Rectal smooth muscle tissue (tissue), 1 donor: ENCODE measurements around the gene TNFRSF25.
A peak's percentile ranks its signal among the peaks of the same experiment; 100 is the strongest.
"Not testable (repeated sequence)": the region's sequence is repeated elsewhere in the genome, so short reads cannot be mapped to it uniquely, and the experiment has no call there.

Experiments used
- H3K27ac ChIP-seq: one replicate; pipeline ENCODE4 v1.7.0; 2013; ENCODE audit warnings: low read depth, low read length, inconsistent platforms
- H3K27me3 ChIP-seq: one replicate; pipeline ENCODE4 v1.7.0; 2013; ENCODE audit warnings: low read length; ENCODE audit not compliant: control insufficient read depth, insufficient read depth
- H3K36me3 ChIP-seq: one replicate; pipeline ENCODE4 v1.7.0; 2013; ENCODE audit warnings: low read length; ENCODE audit not compliant: control insufficient read depth, insufficient read depth
- H3K4me1 ChIP-seq: one replicate; pipeline ENCODE4 v1.7.0; 2013; ENCODE audit warnings: low read length; ENCODE audit not compliant: control insufficient read depth, insufficient read depth
- H3K4me3 ChIP-seq: one replicate; pipeline ENCODE4 v1.7.0; 2013; ENCODE audit warnings: low read length
- H3K9ac ChIP-seq: one replicate; pipeline ENCODE4 v1.7.0; 2013; ENCODE audit warnings: low read length

TNFRSF25 gene

DNA sequence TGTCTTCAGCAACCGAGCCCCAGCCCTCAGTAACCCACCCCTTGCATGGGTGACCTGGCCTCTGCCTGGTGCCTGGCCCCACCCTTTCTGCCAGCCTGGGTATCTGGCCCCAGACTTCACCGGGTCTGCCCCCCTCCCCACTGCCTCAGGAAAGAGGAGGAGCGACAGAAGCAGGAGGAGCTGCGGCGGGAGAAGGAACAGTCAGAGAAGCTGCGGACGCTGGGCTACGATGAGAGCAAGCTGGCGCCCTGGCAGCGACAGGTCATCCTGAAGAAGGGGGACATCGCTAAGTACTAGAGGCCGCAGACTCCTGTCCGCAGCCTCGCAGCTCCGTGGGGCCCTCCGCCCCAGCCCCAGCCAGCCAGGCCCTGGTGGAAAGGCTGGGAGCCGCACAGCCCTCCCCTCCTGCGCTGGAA is 6.1 kb downstream of the TNFRSF25 start:
- Histone ChIP-seq H3K27me3 (peaks cover 3% of the 10 kb centered on the region), H3K27ac (no peak overlapping the region), H3K4me1 (no peaks in the 10 kb centered on the region), H3K4me3 (no peak overlapping the region), H3K9ac (no peak overlapping the region), H3K36me3 (no peaks in the 10 kb centered on the region)

DNA sequence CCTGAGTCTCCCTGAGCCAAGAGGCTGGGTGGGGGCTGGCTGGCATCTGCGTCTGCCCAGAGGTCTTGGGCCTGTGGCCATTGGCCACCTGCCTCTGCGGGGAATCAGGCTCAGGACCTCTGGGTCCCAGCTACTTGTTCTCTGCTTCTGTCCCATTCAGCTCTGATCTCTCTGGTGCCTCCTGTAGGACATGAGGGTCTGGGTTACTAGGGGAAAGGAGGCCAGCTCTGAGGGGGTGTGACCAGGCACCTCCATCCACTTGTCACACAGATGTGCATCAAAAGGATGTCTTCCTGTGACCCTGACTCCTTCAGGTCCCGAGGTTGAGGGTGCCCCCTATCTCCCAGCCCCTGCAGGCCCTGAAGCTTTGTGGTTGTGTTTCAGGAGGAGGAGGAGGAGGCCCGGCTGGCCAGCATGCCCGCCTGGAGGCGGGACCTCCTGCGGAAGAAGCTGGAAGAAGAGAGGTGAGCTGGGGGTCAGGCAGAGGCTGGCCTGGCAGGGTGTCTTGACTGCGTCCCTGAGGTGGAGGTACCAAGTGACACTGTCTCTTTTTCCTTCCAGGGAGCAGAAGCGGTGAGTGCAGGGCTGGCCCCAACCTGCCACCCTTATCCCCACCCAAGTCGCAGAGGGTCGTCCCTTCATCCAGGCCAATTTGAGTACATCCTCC is 9.0 kb downstream of the TNFRSF25 start:
- no peaks in the 10 kb centered on the region for H3K4me1 ChIP-seq
- no peak overlapping the region for H3K27ac ChIP-seq
- no peak overlapping the region for H3K9ac ChIP-seq
- H3K27me3 ChIP-seq: peaks cover 6% of the 10 kb centered on the region
- H3K36me3 ChIP-seq: no peaks in the 10 kb centered on the region
- no peak overlapping the region for H3K4me3 ChIP-seq

DNA sequence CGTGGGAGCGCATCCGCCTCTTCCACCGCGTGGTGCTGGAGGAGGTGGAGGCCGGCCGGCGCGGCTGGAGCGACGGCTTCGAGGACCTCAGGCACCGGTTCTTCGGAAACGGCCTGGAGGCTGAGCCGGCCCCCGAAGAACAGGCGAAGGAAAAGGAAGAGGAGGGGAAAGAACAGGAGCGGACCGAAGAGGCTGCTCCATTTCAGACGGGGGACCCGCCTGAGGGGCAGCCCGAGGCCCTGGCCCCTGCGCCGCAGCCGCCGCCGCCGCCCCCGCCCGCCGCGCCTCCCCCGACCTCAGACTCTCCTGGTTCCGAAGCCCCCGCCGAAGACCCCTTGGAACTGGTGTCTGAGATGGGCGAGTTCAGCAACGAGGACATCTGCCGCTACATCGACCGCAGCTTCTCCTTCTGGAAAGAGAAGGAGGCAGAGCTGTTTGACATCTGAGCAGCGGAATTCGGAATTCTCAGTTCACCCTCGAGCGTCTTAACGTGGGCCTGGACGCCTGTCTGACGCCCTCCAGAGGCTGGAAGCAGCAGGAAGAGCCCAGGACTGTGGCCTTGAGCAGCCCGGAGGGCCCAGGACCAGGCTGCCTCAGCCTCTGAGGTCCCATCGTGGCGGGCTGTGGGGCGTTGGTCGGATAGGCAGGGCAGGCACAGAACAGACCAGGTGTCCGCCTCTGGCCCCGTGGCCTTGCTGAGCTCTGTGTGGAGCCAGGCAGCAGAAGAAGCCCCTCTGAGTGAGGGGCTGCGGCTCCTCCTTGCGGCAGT is 10.0 kb downstream of the TNFRSF25 start:
- H3K4me1 ChIP-seq, H3K27ac ChIP-seq, H3K27me3 ChIP-seq, H3K36me3 ChIP-seq, H3K9ac ChIP-seq, H3K4me3 ChIP-seq: not testable (repeated sequence)

DNA sequence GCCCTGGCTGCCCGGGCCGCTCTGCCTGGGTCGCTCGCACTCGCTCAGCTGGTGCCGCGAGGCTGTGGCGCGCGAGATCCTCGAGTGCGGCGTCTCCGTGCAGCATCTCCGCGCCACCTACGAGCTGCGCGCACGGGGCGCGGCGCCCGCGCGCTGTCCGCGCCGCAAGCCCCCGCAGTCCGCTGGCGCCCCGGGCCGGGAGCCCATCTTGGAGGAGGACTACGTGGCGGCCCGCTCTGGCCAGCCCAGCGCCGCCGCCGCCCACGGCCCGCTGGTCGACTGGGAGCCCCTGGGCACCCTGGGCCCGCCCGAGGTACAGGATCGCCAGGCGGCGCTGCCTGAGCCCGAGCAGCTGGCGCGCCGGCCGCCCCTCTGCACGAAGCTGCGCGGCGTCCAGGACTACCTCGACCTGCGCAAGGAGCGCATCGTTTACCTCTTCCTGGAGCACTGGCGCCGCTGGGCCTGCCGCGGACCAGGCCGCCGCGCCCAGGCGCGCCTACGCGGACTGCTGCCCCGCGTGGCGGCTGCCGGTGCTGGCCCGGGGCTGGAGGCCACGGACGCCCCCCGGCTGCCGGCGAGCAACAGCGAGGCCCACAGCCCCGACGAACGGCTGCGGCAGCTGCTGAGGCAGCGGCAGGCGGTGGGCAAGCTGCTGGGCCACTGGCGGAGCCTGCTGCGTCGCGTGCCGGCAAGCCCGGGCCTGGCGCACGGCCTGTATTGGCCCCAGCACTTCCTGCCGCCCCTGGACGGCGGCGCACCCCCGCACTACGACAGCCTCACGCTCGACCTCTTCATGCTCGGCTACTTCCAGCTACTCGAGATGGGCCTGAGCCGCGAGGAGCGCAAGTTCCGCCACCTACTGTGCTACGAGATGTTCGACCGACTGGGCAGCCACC is 10.9 kb downstream of the TNFRSF25 start:
- Histone ChIP-seq H3K4me3 (no peak overlapping the region), H3K27me3 (peaks cover 10% of the 10 kb centered on the region), H3K4me1 (no peaks in the 10 kb centered on the region), H3K36me3 (no peaks in the 10 kb centered on the region), H3K27ac (no peak overlapping the region), H3K9ac (no peak overlapping the region)

DNA sequence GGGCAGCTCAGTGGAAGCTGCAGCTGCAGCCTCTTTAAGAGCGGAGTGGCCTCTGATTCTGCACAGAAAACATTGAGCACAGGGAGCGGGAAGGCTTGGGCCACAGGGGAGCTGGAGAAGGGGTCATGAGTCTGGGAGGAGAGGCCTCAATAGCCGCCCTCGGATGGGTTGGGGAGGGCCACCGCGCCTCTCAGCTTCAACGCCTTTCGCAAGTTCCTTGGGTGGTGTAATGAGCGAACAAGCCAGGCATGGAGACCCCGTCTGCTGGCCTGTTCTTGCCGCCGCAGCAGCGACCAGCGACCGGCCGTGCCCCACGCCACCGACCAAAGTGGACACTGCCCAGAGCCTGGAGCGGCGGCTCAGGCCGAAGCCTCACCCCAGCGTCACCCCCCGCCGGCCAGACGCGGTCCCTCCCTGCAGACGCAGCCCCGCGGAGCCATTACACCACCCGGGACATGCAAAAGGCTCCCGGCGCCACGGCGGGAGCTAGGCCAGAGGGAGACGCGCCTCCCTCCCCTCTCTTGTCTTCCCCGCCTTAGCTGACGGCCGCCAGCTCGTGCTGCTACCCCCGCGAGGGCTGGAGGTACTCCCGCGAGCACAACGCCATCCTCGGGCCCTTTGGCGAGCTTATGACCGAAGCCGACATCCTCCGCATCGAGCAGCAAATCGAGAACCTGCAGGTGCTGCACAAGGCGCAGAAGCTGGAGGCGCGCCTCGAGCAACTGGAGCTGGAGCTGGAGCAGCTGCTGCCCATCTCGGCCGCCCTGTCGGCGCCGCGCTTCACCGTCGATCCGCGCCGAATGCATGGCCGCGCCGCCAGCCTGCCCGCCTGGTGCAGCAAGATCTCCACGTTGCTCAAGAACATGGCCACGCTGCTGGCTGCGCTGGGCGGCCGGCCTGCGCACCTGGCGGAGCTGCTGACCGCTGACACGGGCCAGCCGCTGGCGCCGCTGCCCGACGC is 11.8 kb downstream of the TNFRSF25 start:
- peaks cover 15% of the 10 kb centered on the region for H3K27me3 ChIP-seq
- not testable (repeated sequence) for H3K4me3 ChIP-seq, H3K27ac ChIP-seq, H3K4me1 ChIP-seq, H3K36me3 ChIP-seq, H3K9ac ChIP-seq

DNA sequence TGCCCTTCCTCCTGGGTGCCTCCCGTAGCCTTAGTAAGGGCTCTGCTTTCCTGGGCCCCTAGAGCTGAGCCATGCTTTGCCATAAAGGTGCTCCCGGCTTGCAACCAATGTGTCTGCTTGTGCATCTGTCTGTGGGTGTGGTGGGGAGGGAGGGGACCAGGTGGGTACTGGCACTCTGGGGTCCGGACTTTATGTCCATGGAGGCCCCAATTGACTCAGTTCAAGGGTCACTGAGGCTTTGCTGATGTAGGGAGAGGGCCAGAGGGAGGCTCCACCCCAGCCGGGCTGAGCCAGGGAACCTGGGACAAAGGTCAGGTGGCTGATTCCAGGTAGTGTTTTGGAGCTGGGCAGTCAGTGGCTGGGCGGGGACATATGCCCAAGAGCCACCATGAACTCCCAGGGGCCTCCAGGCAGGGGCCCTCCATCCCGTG is 15.0 kb downstream of the TNFRSF25 start:
- H3K27ac ChIP-seq: no peak overlapping the region
- H3K27me3 ChIP-seq: peaks cover 20% of the 10 kb centered on the region
- peak overlapping the region; percentile 15 for H3K4me3 ChIP-seq
- no peaks in the 10 kb centered on the region for H3K4me1 ChIP-seq
- no peak overlapping the region for H3K9ac ChIP-seq
- no peaks in the 10 kb centered on the region for H3K36me3 ChIP-seq

DNA sequence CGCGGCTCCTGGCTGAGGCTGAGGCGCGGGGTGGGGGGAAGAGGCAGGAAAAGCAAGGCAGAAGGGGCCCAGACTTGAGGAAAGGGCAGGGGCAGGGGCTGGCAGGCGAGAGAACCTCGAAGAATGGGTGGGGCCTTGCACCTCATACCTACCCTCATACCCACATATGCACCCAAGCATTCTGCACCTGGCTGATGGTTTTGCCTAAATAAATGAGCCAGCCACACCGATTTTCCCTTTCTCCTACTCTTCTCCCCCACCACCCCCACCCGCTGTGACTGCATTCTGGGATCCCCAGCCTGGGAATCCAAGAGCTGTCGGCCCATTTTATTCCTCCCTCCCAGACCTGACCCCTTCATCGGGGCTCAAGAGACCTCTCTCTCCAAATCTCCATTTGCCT is 15.5 kb downstream of the TNFRSF25 start:
- H3K27me3 ChIP-seq: peaks cover 20% of the 10 kb centered on the region
- H3K4me3 ChIP-seq: peak overlapping the region; percentile 15
- H3K36me3 ChIP-seq, H3K4me1 ChIP-seq, H3K27ac ChIP-seq, H3K9ac ChIP-seq: not testable (repeated sequence)

DNA sequence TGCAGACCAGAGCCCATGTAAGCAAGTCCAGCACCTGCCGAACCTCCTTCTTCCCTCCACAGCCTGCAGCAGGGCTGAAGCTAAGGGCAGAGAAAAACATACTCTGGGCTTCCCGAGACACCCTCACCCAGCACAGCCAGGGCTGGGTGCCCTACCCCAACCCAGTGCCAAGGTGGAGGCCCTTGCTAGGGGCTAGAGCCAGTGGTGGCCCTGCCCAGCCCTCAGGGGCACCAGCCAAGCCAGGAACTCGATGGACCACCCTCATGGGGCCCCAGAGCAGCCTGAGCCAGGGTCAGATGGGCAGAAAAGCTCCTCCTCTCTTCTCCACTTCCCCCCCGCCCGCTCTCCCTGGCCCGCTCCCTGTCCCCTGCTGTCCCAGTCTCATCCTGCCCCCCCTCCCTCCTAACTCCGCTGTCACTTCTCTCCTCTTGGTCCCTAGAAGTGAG is 15.9 kb downstream of the TNFRSF25 start:
- H3K27me3 ChIP-seq: peaks cover 18% of the 10 kb centered on the region

DNA sequence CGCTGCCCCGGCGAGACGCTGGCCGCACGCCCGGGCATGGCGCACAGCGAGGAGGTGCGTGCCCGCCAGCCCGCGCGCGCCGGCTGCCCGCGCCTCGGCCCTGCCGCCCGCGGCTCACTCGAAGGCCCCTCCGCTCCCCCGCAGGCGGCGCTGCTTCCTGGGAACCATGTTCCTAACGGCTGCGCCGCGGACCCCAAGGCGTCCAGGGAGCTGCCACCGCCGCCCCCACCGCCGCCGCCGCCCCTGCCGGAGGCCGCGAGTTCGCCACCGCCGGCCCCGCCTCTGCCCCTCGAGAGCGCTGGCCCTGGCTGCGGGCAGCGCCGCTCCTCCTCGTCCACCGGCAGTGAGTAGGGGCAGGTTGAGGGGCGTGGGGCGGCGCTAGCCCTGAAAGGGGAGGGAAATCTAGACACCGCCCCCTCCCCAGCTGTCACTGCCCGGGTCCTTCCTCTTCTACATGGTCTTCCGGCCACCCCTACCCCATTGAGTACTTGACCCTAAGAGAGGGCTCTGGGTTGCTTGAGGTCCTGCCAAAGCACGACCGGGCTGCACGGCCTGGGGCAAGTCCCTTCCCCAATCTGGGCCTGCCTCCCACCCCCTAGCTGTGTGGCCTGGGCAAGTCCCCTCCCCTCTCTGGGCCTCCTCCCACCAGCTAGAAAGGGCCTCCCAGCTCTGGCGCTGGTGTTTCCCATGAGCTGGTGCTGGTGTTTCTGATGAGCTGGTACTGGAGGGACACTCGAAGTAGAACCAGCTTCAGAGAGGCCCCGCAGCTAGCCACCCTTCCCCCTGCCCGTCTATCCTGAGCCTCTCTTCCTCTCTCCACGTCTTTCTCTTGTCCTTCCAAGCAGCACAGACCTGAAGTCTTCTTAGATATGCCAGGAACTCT is 17.0 kb downstream of the TNFRSF25 start:
- Histone ChIP-seq H3K36me3 (no peaks in the 10 kb centered on the region), H3K27me3 (peaks cover 17% of the 10 kb centered on the region), H3K9ac (no peak overlapping the region), H3K4me3 (no peak overlapping the region), H3K27ac (no peak overlapping the region), H3K4me1 (no peaks in the 10 kb centered on the region)

More for the DNA sequence above, 15.9 kb downstream of the TNFRSF25 start:
- Histone ChIP-seq H3K27ac (no peak overlapping the region), H3K36me3 (no peaks in the 10 kb centered on the region), H3K4me1 (no peaks in the 10 kb centered on the region), H3K9ac (no peak overlapping the region), H3K4me3 (no peak overlapping the region)

DNA sequence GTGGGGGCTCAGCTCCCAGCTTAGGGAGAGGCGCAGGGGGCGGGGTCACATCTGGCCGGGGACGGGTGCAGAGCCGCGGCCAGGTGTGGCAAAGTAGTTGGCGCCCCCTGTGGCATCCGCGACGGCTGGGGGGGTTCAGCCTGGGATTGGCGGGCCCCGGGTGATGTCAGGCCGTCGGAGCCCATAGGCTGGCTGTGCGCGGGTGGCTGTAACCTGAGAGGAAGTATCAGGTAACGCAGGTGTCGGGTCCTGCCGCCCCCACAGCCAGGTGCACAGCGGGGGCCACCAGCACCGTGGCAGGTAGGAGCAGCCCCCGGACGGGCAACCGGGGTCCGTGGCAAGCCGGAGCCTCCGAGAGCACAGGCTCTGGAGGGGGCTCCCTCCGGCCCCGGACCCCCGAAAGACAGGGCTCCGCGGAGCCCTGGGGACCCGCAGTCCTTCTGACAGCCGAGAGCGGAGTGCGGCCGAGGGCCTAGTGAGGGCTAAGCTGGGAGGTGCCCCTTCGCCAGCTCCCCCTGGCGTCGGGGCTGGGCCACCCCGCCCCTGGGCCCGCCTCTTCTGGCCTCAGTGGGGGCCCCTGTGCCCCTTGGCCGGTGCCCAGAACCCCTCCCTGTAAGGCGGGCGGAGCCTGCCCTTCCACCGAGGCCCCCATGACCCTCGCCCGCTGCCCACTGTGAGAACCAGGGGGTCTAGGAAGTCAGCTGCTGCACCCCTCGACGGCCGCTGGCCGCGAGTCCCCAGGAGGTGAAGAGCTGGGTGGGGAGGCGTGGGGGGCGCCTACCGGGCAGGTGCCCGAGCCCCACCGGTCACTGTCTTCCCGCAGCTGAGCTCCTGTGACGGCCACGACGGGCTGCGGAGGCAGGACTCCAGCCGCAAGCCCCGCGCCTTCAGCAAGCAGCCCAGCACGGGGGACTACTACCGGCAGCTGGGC is 17.9 kb downstream of the TNFRSF25 start:
- Histone ChIP-seq H3K4me3 (no peak overlapping the region), H3K9ac (no peak overlapping the region), H3K27me3 (peaks cover 17% of the 10 kb centered on the region), H3K36me3 (no peaks in the 10 kb centered on the region), H3K4me1 (no peaks in the 10 kb centered on the region), H3K27ac (no peak overlapping the region)
